Astrocyte (in vitro differentiated cells and primary cell): ENCODE data around the gene FOS. TPM values are rescaled to one million over a fixed set of nuclear protein-coding genes. Genes with fewer than 3 reads are reported as not detected.
"Not testable (repeated sequence)": the region's sequence is repeated elsewhere in the genome, so short reads cannot be mapped to it uniquely, and the experiment has no call there.

Experiments used
- DNase-seq: peaks from one replicate; pipeline ENCODE4 v3.0.0-alpha.2; 2010; ENCODE audit warnings: low read depth
- FAIRE-seq: peaks from 2 replicates; lab custom pipeline; 2011; peaks lifted over from hg19 to GRCh38; lab: Jason Lieb, UNC
- H2AFZ ChIP-seq: 2 replicates; pipeline ENCODE4 v1.6.0; 2012; ENCODE audit warnings: low read depth, low read length, inconsistent platforms
- H3K27ac ChIP-seq: 2 replicates; pipeline ENCODE4 v1.5.1; 2011; ENCODE audit warnings: low read depth, low read length, inconsistent platforms
- H3K27me3 ChIP-seq: 2 replicates; pipeline ENCODE4 v1.6.0; 2011; ENCODE audit warnings: low read length, inconsistent platforms; ENCODE audit not compliant: insufficient read depth
- H3K36me3 ChIP-seq: 2 replicates; pipeline ENCODE4 v1.5.1; 2011; ENCODE audit warnings: low read length, inconsistent platforms; ENCODE audit not compliant: insufficient read depth
- H3K4me1 ChIP-seq: 2 replicates; pipeline ENCODE4 v1.5.1; 2011; ENCODE audit warnings: low read length, inconsistent platforms; ENCODE audit not compliant: insufficient read depth
- H3K4me2 ChIP-seq: 2 replicates; pipeline ENCODE4 v1.6.0; 2012; ENCODE audit warnings: low read length, inconsistent platforms
- H3K4me3 ChIP-seq: 2 replicates; pipeline ENCODE4 v1.5.1; 2011; ENCODE audit warnings: low read depth, mild to moderate bottlenecking, low read length, inconsistent platforms; ENCODE audit not compliant: insufficient read depth
- H3K79me2 ChIP-seq: 2 replicates; pipeline ENCODE4 v1.6.0; 2012; ENCODE audit warnings: mild to moderate bottlenecking, low read length, inconsistent platforms; ENCODE audit not compliant: insufficient read depth
- H3K9ac ChIP-seq: 2 replicates; pipeline ENCODE4 v1.6.0; 2012; ENCODE audit warnings: mild to moderate bottlenecking, low read length, inconsistent platforms
- H3K9me3 ChIP-seq: 2 replicates; pipeline ENCODE4 v1.5.1; 2012; ENCODE audit warnings: low read depth, mild to moderate bottlenecking, low read length, inconsistent platforms; ENCODE audit not compliant: insufficient read depth
- H4K20me1 ChIP-seq: 2 replicates; pipeline ENCODE4 v1.6.0; 2012; ENCODE audit warnings: low read length, inconsistent platforms; ENCODE audit not compliant: insufficient read depth
- H3K27ac Mint-ChIP-seq: one replicate; pipeline ENCODE4 v1.8.0; 2021; ENCODE audit warnings: mild to moderate bottlenecking, mixed read lengths; ENCODE audit not compliant: unreplicated experiment
- H3K27me3 Mint-ChIP-seq: one replicate; pipeline ENCODE4 v1.8.0; 2021; ENCODE audit warnings: low read depth, mixed read lengths; ENCODE audit not compliant: unreplicated experiment
- H3K36me3 Mint-ChIP-seq: one replicate; pipeline ENCODE4 v1.8.0; 2021; ENCODE audit warnings: low read depth, mixed read lengths; ENCODE audit not compliant: unreplicated experiment
- H3K4me1 Mint-ChIP-seq: one replicate; pipeline ENCODE4 v1.8.0; 2021; ENCODE audit warnings: low read depth, mixed read lengths; ENCODE audit not compliant: unreplicated experiment
- H3K4me3 Mint-ChIP-seq: one replicate; pipeline ENCODE4 v1.8.0; 2021; ENCODE audit warnings: mild to moderate bottlenecking, moderate library complexity, mixed read lengths; ENCODE audit not compliant: unreplicated experiment
- H3K9me3 Mint-ChIP-seq: one replicate; pipeline ENCODE4 v1.8.0; 2021; ENCODE audit warnings: mild to moderate bottlenecking, mixed read lengths; ENCODE audit not compliant: unreplicated experiment
- EZH2 ChIP-seq: IDR thresholded peaks from 2 replicates; pipeline ENCODE4 v1.6.1; 2012; ENCODE audit warnings: mild to moderate bottlenecking, low read length, inconsistent platforms; ENCODE audit not compliant: insufficient read depth
- total RNA-seq: library from RNA; stranded (reverse); gene quantifications from 2 replicates; pipeline ENCODE4 v1.2.1, GENCODE V29; 2021
- TF ChIP-seq, protein P1 (sequence below): IDR thresholded peaks from 2 replicates; pipeline ENCODE4 v1.5.1; 2011; ENCODE audit warnings: low read depth, mild to moderate bottlenecking, inconsistent platforms, low read length, moderate library complexity; ENCODE audit not compliant: insufficient read depth

FOS gene
- total RNA-seq, 1 donor from 2014 or later = 57.7 TPM

DNA sequence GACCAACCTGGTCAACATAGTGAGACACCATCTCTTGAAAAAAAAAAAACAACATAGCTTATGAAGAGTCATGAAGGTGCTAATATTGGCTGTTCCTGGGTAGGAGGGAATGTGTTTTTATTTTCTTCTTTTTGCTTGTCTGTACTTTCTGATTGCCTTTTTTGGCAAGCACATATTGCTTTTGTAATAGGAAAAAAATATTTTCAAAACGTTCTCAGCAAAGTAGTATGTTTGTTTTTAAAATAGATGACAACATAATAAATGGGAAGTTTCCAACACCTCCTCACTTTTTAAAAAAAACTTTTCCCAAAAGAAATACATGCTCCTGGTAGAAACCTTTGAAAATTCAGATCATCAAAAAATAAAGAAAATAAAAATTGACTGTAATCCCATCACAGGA is 20.9 kb downstream of the FOS start:
- no peak for TF ChIP-seq EZH2
- TF ChIP-seq, protein P1, sequence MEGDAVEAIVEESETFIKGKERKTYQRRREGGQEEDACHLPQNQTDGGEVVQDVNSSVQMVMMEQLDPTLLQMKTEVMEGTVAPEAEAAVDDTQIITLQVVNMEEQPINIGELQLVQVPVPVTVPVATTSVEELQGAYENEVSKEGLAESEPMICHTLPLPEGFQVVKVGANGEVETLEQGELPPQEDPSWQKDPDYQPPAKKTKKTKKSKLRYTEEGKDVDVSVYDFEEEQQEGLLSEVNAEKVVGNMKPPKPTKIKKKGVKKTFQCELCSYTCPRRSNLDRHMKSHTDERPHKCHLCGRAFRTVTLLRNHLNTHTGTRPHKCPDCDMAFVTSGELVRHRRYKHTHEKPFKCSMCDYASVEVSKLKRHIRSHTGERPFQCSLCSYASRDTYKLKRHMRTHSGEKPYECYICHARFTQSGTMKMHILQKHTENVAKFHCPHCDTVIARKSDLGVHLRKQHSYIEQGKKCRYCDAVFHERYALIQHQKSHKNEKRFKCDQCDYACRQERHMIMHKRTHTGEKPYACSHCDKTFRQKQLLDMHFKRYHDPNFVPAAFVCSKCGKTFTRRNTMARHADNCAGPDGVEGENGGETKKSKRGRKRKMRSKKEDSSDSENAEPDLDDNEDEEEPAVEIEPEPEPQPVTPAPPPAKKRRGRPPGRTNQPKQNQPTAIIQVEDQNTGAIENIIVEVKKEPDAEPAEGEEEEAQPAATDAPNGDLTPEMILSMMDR = no peak
- no peaks in the 10 kb centered on the region for H3K79me2 ChIP-seq
- no peaks in the 10 kb centered on the region for H3K36me3 ChIP-seq
- no peaks in the 10 kb centered on the region for H3K27me3 ChIP-seq
- Mint-ChIP-seq H3K9me3 (no peaks in the 10 kb centered on the region), H3K27me3 (no peaks in the 10 kb centered on the region), H3K36me3 (no peaks in the 10 kb centered on the region), H3K4me3 (no peak overlapping the region), H3K27ac (no peak overlapping the region), H3K4me1 (peaks cover 9% of the 10 kb centered on the region)
- H4K20me1 ChIP-seq = no peaks in the 10 kb centered on the region
- no peak overlapping the region for H3K27ac ChIP-seq
- no peak overlapping the region for H3K9ac ChIP-seq
- peaks cover 13% of the 10 kb centered on the region for H3K4me1 ChIP-seq
- no peak overlapping the region for H2AFZ ChIP-seq
- no peak overlapping the region for H3K4me3 ChIP-seq
- DNase-seq = no peak
- no peak for FAIRE-seq
- H3K9me3 ChIP-seq = no peaks in the 10 kb centered on the region
- H3K4me2 ChIP-seq = no peak overlapping the region

DNA sequence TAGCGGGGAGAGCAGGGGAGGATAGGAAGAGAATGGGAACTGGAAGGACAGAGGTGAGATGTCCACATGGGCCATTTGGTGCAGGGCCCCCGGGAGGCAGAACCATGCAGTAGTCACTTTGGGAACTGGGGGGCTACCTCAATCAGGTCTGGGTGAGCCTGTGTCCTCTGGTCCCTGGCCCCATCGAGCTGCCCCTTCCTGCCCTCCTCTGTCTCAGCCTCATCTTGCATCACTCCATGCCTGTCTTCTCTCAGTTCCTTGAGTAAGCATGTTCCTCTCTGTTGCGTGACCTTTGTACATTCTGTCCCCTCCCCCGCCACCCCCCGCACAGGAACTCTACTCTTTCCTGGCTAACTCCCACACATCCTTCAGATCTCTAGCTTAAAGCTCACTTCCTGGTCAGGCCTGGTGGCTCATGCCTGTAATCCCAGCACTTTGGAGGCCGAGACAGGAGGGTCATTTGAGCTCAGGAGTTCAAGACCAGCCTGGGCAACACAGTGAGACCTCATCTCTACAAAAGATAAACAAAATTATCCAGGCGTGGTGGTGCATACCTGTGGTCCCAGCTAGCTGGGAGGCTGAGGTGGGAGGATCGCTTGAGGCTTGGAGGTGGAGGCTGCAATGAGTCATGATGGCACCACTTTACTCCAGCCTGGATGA is 23.2 kb downstream of the FOS start:
- no peak for TF ChIP-seq EZH2
- TF ChIP-seq, protein P1 = no peak
- no peak for FAIRE-seq
- Mint-ChIP-seq H3K9me3 (no peaks in the 10 kb centered on the region), H3K4me1 (no peaks in the 10 kb centered on the region), H3K27me3 (no peaks in the 10 kb centered on the region), H3K27ac (no peak overlapping the region), H3K36me3 (no peaks in the 10 kb centered on the region), H3K4me3 (no peak overlapping the region)
- H3K4me1 ChIP-seq = no peaks in the 10 kb centered on the region
- no peak for DNase-seq
- H3K27me3 ChIP-seq = no peaks in the 10 kb centered on the region
- no peak overlapping the region for H2AFZ ChIP-seq
- no peaks in the 10 kb centered on the region for H4K20me1 ChIP-seq
- H3K4me3 ChIP-seq = no peak overlapping the region
- H3K4me2 ChIP-seq = no peak overlapping the region
- H3K27ac ChIP-seq = no peak overlapping the region
- H3K36me3 ChIP-seq = no peaks in the 10 kb centered on the region
- no peaks in the 10 kb centered on the region for H3K79me2 ChIP-seq
- no peak overlapping the region for H3K9ac ChIP-seq
- H3K9me3 ChIP-seq = no peaks in the 10 kb centered on the region

- no peaks in the 10 kb centered on the region for H3K36me3 ChIP-seq
- TF ChIP-seq EZH2 = no peak
- TF ChIP-seq, protein P1 = peak; percentile 96
- peak; percentile 31 for DNase-seq
- H3K27me3 ChIP-seq = no peaks in the 10 kb centered on the region
- H3K79me2 ChIP-seq = no peaks in the 10 kb centered on the region
- H3K4me1 ChIP-seq = no peaks in the 10 kb centered on the region
- no peak overlapping the region for H3K4me3 Mint-ChIP-seq
- no peaks in the 10 kb centered on the region for H4K20me1 ChIP-seq
- no peaks in the 10 kb centered on the region for H3K36me3 Mint-ChIP-seq
- H3K27ac ChIP-seq = no peak overlapping the region
- H2AFZ ChIP-seq = peak overlapping the region; percentile 68
- no peak overlapping the region for H3K4me3 ChIP-seq
- H3K27me3 Mint-ChIP-seq = no peaks in the 10 kb centered on the region
- no peak overlapping the region for H3K9ac ChIP-seq
- no peaks in the 10 kb centered on the region for H3K9me3 ChIP-seq
- H3K9me3 Mint-ChIP-seq = no peaks in the 10 kb centered on the region
- H3K27ac Mint-ChIP-seq = no peak overlapping the region
- no peaks in the 10 kb centered on the region for H3K4me1 Mint-ChIP-seq
- H3K4me2 ChIP-seq = peak overlapping the region; percentile 31
- no peak for FAIRE-seq
These were observed 24.8 kb downstream of the FOS start for GRCh38 chr14:75303381-75303789.

- not testable (repeated sequence) for H3K4me3 Mint-ChIP-seq, FAIRE-seq, H3K27ac Mint-ChIP-seq, H4K20me1 ChIP-seq, H3K27ac ChIP-seq, H3K9me3 ChIP-seq, H3K27me3 ChIP-seq, H3K4me3 ChIP-seq, H3K4me1 Mint-ChIP-seq, H3K36me3 ChIP-seq, H2AFZ ChIP-seq, H3K9me3 Mint-ChIP-seq, H3K4me2 ChIP-seq, H3K36me3 Mint-ChIP-seq, H3K9ac ChIP-seq, H3K27me3 Mint-ChIP-seq, DNase-seq, H3K79me2 ChIP-seq
- H3K4me1 ChIP-seq = peaks cover 12% of the 10 kb centered on the region
These were observed 27.8 kb downstream of the FOS start for GRCh38 chr14:75306410-75306809.
